Esophagus (tissue), 2 donors: Measurements from ENCODE around the gene HS1BP3. TPM values are rescaled to one million over a fixed set of nuclear protein-coding genes. Genes with fewer than 3 reads are reported as not detected.

Experiments used
- H3K27ac ChIP-seq, 2 donors: one replicate each; pipeline ENCODE4 v1.5.1; 2013; ENCODE audit warnings: low read depth in 2 of 2, mild to moderate bottlenecking in 2 of 2, inconsistent platforms in 1 of 2, low read length in 1 of 2, moderate library complexity in 1 of 2
- H3K27me3 ChIP-seq, 2 donors: one replicate each; pipeline ENCODE4 v1.6.1; 2013; ENCODE audit warnings: low read length in 2 of 2, control low read depth in 1 of 2, mild to moderate bottlenecking in 1 of 2; ENCODE audit not compliant: insufficient read depth in 2 of 2, control insufficient read depth in 1 of 2
- H3K36me3 ChIP-seq, 2 donors: one replicate each; pipeline ENCODE4 v1.6.1; 2013; ENCODE audit warnings: low read length in 1 of 2; ENCODE audit not compliant: control insufficient read depth in 2 of 2, insufficient read depth in 2 of 2
- H3K4me1 ChIP-seq, 2 donors: one replicate each; pipeline ENCODE4 v1.6.1; 2013; ENCODE audit warnings: low read length in 1 of 2; ENCODE audit not compliant: control insufficient read depth in 2 of 2, insufficient read depth in 2 of 2
- H3K4me3 ChIP-seq, 2 donors: one replicate each; pipeline ENCODE4 v1.5.1; 2013; ENCODE audit warnings: low read length in 2 of 2, mild to moderate bottlenecking in 2 of 2, low read depth in 1 of 2, moderate library complexity in 1 of 2
- H3K9me3 ChIP-seq, 2 donors: one replicate each; pipeline ENCODE4 v1.6.1; 2013; ENCODE audit warnings: mild to moderate bottlenecking in 2 of 2, low read depth in 1 of 2, low read length in 1 of 2, moderate library complexity in 1 of 2; ENCODE audit not compliant: control insufficient read depth in 2 of 2, insufficient read depth in 1 of 2
- WGBS, 2 donors: extraction: QIAGEN DNeasy Blood & Tissue Kit; methylation state at CpG; one replicate each; pipeline ENCODE4 v1.1.7; 2013; 5-methylcytosine and 5-hydroxymethylcytosine counted together
- polyA plus RNA-seq, 2 donors: library from polyadenylated mRNA; stranded (reverse); fragments of 200-250 nt; gene quantifications; one replicate each; pipeline ENCODE4 v1.2.3, GENCODE V29; 2013
- donor health status: healthy with polysubstance abuse.
- donor health status: Bipolar disorder and iron deficiency.

HS1BP3 gene
- polyA plus RNA-seq, 2 donors: 12.2 to 13.4 TPM

GRCh38 chr2:20577495-20578235 lies 73.2 kb downstream of the HS1BP3 start:
- Histone ChIP-seq H3K4me1 (peaks cover 8 to 17% of the 10 kb centered on the region in 2 donors), H3K36me3 (no peaks in the 10 kb centered on the region), H3K27ac (no peak overlapping the region), H3K4me3 (no peak overlapping the region), H3K9me3 (peaks cover 0 to 6% of the 10 kb centered on the region in 2 donors), H3K27me3 (no peaks in the 10 kb centered on the region)
- 55 to 70% methylated on average over 11 to 12 of the region's 12 CpGs for WGBS, 2 donors

- H3K36me3 ChIP-seq: no peaks in the 10 kb centered on the region
- peaks cover 9 to 17% of the 10 kb centered on the region in 2 donors for H3K4me1 ChIP-seq
- H3K4me3 ChIP-seq: no peak overlapping the region
- WGBS, 2 donors: 63 to 70% methylated on average over 5 of the region's 5 CpGs
- H3K27ac ChIP-seq: no peak overlapping the region
- H3K27me3 ChIP-seq: no peaks in the 10 kb centered on the region
- peaks cover 0 to 2% of the 10 kb centered on the region in 2 donors for H3K9me3 ChIP-seq
Measured at GRCh38 chr2:20576598-20577115, 74.2 kb downstream of the HS1BP3 start.

GRCh38 chr2:20575935-20576597 lies 74.8 kb downstream of the HS1BP3 start:
- Histone ChIP-seq H3K9me3 (no peaks in the 10 kb centered on the region), H3K27me3 (no peaks in the 10 kb centered on the region), H3K27ac (no peak overlapping the region), H3K4me3 (no peak overlapping the region), H3K36me3 (no peaks in the 10 kb centered on the region), H3K4me1 (peaks cover 12 to 17% of the 10 kb centered on the region in 2 donors)
- WGBS, 2 donors: 93 to 96% methylated on average over 9 of the region's 9 CpGs

DNA sequence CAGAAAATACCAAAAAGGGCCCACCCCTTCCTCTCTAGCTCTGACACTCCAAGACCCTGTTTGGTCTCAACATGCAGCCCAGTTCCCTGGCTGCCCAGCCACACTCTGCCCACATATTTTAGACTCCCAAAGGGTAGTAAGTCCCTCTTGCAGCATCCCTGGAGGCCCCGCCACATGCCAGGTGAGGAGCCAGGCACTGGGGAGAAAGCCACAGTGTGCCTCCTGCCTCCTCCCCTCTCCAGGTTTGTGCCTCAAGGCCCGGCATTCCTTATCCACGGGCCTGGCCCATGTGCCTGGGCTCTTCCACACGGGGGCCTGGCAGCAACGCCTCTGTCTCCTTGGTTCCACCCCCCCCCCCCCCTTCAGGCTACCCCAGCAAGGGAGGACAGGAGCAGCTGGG lies 75.5 kb downstream of the HS1BP3 start:
- WGBS, 2 donors: 77 to 81% methylated on average over 5 of the region's 5 CpGs
- H3K36me3 ChIP-seq: no peaks in the 10 kb centered on the region
- H3K27me3 ChIP-seq: no peaks in the 10 kb centered on the region
- peaks cover 12 to 17% of the 10 kb centered on the region in 2 donors for H3K4me1 ChIP-seq
- no peaks in the 10 kb centered on the region for H3K9me3 ChIP-seq
- H3K27ac ChIP-seq: no peak overlapping the region
- H3K4me3 ChIP-seq: no peak overlapping the region

DNA sequence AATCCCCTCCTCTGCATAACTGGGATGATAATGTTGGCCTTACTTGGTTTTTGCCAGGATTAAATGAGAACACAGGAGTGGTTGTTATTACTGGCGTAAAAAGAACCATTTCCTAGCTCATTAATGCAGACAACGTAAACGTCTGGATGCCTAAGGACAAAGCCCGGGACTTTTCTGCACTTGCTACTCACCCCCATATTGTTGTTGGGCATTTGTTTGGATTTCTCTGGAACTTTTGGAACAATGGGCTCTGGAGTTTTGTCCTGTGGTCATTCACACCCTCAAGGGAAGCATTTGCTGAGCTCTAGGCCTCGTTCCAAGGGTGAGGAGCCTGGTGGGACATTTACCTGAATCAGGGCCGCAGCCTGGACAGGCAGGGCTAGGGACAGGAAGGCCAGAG lies 76.0 kb downstream of the HS1BP3 start:
- Histone ChIP-seq H3K27ac (peak overlapping the region in 1 of 2 donors; percentile 21), H3K4me1 (peaks cover 12 to 17% of the 10 kb centered on the region in 2 donors), H3K27me3 (no peaks in the 10 kb centered on the region), H3K36me3 (no peaks in the 10 kb centered on the region), H3K4me3 (no peak overlapping the region), H3K9me3 (no peaks in the 10 kb centered on the region)
- WGBS, 2 donors: 87% methylated on average over 6 of the region's 6 CpGs

GRCh38 chr2:20574423-20574911 lies 76.4 kb downstream of the HS1BP3 start:
- Histone ChIP-seq H3K27ac (peak overlapping the region; percentile 21 to 50), H3K9me3 (no peaks in the 10 kb centered on the region), H3K27me3 (no peaks in the 10 kb centered on the region), H3K4me3 (no peak overlapping the region), H3K36me3 (no peaks in the 10 kb centered on the region), H3K4me1 (peaks cover 12 to 17% of the 10 kb centered on the region in 2 donors)
- 90 to 91% methylated on average over 5 of the region's 5 CpGs for WGBS, 2 donors

DNA sequence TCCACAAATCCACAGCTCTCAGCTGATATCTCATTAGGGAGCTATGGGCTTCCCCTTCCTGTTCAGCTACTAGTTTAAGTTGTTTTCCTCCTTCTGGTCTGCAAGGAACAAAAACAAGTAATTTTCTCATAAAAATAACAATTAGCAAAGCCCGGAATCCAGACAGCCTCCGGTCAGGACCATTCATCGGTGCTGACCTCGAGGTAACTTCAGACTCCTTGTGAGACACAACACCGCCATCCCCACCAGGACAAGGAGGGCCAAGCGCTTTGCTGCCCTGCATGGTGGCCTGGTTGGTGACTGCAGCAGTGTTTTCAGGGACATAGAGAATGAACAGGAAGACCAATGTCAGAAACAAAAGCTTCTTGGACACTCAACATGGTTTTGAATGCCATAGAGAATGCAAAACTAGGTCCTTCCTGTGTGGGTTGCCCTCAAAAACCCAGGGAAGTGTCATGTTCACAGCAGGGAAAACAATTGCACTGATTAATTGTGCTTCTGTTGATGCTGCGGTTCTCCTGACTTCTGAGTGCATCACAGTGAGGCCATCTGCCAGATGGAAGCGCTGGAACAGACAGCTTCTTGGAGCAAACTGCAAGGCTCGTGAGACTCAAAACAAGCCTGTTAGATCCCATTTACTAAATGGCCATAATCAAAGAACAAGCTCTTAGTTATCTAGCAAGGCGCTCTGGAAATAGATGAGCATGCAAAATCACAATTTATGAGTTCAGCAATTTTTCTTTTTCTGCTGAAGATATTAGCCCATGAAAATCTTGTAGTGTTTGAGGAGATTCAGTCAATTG lies 77.1 kb downstream of the HS1BP3 start:
- Histone ChIP-seq H3K27ac (peak overlapping the region; percentile 21 to 60), H3K4me1 (peaks cover 12 to 18% of the 10 kb centered on the region in 2 donors)
- WGBS, 2 donors: 73% methylated on average over 10 of the region's 10 CpGs

DNA sequence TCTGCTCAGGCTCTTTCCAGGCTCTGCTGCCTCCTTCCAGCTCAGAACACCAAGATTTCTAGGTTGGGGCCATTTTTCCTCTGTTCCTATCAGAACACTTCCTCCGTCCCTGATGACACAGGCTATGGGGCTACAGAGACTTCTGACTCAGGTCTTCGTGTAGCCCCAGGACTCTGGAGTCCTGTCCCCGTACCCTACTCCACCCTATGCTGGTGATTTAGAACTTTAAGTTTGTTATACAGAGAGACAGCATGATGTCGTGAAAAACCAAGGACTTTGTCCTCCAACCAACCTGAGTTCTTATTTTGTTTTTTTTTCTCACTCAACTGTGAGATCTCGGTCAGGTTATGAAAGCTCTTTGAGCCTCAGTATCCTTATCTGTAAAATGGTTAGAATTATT lies 78.7 kb downstream of the HS1BP3 start:
- H3K27me3 ChIP-seq: no peaks in the 10 kb centered on the region
- no peaks in the 10 kb centered on the region for H3K36me3 ChIP-seq
- no peak overlapping the region for H3K27ac ChIP-seq
- H3K9me3 ChIP-seq: no peaks in the 10 kb centered on the region
- WGBS, 2 donors: 87 to 93% methylated on average over 5 of the region's 5 CpGs
- H3K4me1 ChIP-seq: peaks cover 6 to 9% of the 10 kb centered on the region in 2 donors
- H3K4me3 ChIP-seq: no peak overlapping the region

More for the DNA sequence above, 77.1 kb downstream of the HS1BP3 start:
- H3K9me3 ChIP-seq: no peaks in the 10 kb centered on the region
- no peak overlapping the region for H3K4me3 ChIP-seq
- H3K27me3 ChIP-seq: no peaks in the 10 kb centered on the region
- H3K36me3 ChIP-seq: no peaks in the 10 kb centered on the region

- H3K27me3 ChIP-seq: no peaks in the 10 kb centered on the region
- no peak overlapping the region for H3K27ac ChIP-seq
- 89 to 91% methylated on average over 7 of the region's 7 CpGs for WGBS, 2 donors
- H3K36me3 ChIP-seq: no peaks in the 10 kb centered on the region
- H3K4me3 ChIP-seq: no peak overlapping the region
- H3K9me3 ChIP-seq: no peaks in the 10 kb centered on the region
- H3K4me1 ChIP-seq: peaks cover 6 to 8% of the 10 kb centered on the region in 2 donors
Measured at GRCh38 chr2:20571644-20572215, 79.2 kb downstream of the HS1BP3 start.
